ENCODE data around the gene UBALD2.
"Not testable (repeated sequence)": the region's sequence is repeated elsewhere in the genome, so short reads cannot be mapped to it uniquely, and the experiment has no call there.

UBALD2 gene

DNA sequence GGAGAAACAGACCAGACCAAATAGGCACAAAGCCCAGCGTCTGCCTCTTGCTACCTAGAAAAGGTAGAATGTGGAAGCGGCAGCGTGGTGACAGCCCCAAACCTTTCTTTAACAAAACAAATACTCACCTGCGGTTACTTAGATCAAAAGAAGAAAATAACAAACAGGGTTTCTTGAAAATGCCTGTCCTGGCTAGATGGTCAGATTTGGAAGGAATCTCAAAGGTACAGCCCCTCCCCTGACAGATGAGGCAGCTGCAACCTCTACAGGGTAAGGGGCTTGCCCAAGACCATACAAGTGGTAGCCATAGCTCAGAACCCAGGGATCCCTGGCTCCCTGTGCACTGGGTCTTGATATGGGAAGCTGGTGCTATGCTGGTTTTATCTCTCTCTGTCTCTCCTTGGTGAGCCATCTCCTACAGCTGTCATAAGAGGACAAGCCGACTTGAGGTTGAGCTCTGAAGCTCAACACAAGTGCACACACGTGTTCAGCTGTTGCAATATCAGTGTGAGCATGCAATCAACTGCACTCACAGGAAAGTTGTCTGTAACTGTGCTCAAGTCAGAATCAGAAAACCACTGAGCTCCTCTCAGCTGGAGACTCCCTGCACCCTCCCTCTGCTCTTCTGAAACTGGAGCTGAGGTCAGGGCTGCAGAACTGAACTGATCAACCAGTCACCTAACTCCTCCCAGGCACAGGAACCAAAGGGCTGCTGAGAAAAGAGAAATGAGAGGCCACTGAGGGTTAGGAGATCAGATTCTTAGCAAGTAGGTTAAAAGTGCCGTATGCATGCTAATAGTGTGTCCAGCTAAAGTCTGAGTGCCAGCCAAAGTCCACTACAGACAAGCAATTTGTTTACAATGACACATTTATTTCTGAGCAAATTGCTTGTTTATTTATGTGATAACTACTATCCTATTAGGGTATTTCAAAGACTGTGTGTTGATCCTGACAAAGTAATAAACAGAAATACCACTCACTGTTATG lies 18.8 kb upstream of the UBALD2 start:
- no peak for DNase-seq (ENCODE audit: low spot score)

DNA sequence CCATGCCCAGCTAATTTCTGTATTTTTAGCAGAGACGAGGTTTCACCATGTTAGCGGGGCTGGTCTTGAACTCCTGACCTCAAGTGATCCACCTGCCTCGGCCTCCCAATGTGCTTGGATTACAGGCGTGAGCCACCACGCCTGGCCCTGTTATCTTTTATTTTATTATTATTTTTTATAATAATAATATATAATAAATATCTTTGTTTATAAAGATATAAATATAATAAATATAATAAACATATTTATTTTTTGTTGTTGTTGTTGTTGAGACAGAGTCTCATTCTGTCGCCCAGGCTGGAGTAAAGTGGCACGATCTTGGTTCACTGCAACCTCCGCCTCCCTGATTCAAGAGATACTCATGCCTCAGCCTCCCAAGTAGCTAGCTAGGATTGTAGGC lies 17.8 kb upstream of the UBALD2 start:
- DNase-seq (ENCODE audit: low spot score), result no peak

DNA sequence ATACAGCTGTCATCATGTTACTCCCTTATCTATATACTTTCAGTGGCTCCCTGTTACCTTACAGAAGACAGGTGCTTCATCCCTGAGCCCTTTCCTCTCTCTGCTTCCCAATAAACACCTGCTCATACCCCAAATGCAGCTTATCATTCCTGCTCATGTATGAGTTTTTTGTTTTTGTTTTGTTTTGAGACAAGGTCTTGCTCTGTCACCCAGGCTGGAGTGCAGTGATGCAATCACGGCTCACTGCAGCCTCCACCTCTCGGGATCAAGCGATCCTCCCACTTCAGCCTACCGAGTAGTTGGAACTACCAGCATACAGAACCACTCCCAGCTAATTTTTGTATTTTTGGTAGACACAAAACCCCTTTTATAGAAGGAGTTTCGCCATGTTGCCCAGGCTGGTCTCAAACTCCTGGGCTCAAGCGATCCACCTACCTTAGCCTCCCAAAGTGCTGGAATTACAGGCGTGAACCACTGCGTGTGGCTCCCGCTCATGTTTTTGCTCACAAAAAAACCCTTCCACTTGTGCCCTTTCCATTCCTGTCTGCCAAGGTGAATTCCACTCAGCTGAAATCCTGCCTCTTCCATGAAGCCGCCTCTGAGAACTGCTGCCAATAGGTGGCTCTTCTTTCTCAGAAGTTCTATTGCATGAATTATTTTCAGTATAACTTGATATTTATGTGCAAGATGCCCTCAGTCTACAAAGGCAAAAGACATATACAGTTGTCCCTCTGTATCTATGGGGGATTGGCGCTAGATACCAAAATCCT lies 16.9 kb upstream of the UBALD2 start:
- DNase-seq (ENCODE audit: low spot score), result no peak

DNA sequence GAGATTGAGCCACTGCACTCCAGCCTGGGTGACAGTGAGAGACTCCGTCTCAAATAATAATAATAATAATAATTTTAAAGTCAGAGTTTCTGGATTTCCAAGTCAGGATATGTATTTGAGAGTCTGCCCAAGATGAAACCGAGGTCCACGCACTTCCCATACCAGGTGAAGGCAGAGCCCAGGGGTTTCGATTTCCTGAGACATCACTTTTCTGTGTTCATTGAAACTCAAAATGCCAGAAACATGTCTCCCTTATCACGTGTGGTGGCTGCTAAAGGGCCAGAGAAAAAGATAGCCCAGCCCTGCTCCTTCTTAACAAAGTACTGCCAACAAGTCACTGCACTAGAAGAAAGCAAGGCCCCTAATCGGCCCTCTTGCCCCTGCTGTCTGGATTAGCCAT lies 15.0 kb upstream of the UBALD2 start:
- no peak for DNase-seq (ENCODE audit: low spot score)

DNA sequence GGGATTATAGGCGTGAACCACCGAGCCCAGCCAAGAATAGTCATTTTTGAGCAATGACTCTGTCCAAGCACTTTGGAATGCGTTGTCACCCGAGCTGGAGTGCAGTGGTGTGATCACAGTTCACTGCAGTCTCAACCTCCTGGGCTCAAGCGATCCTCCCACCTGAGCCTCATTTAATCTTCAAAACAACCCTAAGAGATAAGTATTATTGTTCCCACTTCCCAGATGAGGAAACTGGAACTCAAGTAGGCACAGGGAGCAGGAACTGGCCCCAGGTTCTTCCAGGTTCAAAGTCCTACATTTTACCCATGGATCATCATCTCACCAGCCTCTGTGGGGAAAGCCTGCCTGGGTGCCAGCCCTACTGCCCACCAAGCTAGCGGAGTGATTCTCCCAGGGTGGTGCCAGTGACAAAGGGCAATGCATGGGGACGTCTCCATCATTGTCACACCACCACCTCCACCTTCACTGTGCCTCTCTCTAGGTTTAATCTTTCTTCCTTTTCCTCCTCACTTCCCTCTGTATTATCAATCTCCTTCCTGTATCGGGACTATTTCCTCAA lies 13.6 kb upstream of the UBALD2 start:
- DNase-seq (ENCODE audit: low spot score), result no peak

DNA sequence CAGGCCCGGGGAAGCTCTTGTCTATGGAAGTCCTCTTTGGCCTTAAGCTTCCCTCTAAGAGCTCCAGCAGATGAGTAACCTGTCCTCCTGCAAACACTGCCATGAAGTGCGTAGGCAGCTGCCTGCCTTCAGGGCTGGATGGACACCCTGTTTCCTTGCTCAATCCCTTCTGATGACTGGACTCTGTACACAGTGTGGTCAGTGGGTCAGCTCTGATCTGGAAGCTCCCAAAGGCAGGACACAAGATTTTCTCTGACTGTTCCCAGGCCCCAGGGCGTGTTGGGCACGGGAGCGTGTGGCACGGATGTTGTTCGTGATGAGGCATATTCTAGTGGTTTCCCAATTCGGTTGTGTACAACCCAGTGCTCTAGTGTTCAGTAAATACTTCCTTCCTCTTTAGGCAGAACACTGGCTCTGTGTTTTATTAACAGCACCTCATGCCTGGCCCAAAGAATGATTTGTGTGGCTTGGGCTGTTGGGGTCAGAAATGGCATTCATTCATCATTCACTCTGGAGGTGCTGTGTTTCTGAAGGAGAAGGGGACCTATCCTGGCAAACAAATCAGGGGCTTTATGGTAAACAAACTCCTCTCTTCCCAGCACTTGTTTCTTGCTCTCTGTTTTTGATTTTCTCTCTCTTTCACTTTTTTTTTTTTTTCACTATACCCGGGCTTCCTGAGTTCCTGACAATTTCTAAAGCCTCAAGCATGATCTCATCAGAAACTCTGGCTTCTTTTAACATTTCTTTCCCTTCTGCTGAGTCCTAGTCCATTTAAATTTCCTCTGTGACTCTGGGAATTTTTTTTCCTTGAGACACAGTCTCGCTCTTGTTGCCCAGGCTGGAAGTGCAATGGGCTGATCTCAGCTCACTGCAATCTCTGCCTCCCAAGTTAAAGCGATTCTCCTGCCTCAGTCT lies 12.9 kb upstream of the UBALD2 start:
- DNase-seq (ENCODE audit: low spot score), result no peak

DNA sequence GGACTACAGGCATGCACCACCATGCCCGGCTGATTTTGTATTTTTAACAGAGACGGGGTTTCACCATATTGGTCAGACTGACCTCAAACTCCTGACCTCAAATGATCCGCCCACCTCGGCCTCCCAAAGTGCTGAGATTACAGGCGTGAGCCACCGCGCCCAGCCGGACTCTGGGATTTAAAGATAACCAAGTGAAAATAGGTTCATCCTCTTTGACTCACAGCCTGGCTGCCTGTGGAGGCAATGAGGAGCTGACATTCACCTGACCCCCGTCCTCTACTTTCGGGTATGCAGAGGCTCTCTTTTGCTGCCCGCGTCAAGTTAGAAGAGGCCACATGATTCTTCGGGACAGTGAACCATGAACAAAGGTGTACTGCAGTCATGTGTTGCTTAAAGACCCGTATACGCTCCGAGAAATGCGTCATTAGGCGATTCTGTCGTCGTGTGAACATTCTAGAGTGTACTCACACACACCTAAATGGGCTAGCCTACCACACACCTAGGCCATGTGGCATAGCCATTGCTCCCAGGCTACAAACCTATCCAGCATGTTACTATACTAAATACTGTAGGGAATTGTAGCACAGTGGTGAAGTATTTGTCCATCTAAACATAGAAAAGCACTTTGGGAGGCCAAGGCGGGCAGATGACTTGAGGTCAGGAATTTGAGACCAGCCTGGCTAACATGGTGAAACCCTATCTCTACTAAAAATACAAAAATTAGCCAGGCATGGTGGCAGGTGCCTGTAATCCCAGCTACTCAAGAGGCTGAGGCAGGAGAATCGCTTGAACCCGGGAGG lies 12.0 kb upstream of the UBALD2 start:
- DNase-seq (ENCODE audit: low spot score), result not testable (repeated sequence)

DNA sequence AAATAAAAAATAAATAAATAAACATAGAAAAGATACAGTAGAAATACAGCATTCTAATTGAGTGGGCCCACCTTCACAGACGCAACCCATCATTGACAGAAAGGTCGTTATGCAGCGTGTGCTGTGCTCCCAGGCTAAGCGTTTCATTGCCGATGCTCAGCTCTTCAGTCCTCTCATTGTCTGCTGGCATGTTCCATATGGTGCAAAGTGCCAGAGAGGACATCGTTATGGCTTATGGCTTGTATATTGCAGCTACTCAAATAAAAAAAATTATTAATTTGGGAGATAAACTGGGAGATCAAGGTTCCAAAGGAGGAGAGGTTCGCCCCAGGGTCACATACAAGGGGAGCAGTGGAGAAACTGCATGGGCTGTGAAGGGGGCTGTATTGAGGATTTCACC lies 11.3 kb upstream of the UBALD2 start:
- DNase-seq (ENCODE audit: low spot score), result no peak

DNA sequence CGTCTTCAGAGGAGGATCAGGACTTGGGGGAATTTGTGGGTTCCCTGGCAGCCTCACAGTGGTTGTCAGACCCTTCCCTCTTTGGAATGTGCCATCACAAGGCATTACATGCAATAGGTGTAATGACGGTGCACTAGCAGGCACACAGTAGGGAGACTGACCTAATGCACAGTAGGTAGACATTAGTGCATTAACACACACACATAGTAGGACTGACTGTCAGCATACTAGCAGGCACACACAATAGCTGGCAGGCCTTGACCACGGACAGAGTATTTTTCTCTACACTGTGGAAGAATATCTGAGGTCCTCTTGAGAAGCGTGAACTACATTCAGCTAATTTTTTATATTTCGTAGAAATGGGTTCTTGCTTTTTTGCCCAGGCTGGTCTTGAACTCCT lies 10.9 kb upstream of the UBALD2 start:
- DNase-seq (ENCODE audit: low spot score), result no peak

DNA sequence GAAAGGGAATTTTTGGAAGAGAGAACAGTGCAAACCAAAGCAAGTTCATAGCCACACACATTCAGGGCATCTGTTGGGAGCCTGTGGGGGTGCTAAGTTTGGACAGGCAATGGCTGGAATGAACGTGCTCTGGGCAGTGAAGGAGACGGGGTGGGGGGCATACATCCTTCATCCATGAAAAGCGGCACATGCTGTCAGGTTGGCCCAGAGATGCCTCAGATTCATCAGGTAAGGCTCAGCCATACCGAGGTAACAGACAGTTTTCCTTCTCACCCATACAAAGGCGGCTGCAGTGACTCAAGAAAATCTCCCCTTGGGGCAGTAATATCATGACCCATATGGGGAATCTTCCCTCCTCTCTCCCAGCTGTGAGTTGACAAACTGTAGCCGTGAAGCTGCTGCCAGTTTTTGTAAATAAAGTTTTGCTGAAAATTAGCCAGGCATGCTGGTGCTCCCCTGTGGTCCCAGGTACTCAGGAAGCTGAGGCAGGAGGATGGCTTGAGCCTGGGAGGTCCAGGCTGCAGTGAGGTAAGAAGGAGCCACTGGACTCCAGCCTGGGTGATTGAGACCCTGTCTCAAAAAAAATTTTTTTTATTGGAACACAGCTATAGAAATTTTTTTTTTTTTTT lies 9.2 kb upstream of the UBALD2 start:
- no peak for DNase-seq (ENCODE audit: low spot score)

DNA sequence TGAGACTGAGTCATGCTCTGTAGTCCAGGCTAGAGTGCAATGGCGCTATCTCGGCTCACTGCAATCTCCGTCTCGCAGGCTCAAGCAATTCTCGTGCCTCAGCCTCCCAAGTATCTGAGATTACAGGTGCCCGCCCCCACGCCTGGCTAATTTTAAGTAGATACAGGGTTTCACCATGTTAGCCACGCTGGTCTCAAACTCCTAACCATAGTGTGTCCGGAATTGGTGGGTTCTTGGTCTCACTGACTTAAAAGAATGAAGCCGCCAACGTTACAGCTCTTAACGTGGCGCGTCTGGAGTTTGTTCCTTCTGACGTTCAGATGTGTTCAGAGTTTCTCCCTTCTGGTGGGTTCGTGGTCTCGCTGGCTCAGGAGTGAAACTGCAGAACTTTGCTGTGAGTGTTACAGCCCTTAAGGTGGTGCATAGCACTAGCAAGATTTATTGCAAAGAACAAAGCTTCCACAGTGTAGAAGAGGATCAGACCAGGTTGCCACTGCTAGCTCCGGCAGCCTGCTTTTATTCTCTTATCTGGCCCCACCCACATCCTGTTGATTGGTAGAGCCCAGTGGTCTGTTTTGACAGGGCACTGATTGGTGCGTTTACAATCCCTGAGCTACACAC lies 8.6 kb upstream of the UBALD2 start:
- DNase-seq (ENCODE audit: low spot score), result not testable (repeated sequence)

DNA sequence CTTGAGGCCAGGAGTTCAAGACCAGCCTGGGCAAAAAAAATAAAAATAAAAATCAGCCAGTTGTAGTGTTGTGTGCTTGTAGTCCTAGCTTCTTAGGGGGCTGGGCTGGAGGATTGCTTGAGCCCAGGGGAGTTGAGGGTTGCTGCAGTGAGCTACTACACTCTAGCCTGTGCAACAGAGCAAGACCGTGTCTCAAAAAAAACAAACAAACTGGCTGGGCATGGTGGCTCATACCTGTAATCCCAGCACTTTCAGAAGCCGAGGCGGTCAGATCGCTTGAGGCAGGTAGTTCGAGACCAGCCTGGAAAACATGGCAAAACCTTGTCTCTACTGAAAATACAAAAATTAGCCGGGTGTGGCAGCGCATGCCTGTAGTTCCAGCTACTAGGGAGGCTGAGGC lies 4.9 kb upstream of the UBALD2 start:
- DNase-seq (ENCODE audit: low spot score), result no peak

DNA sequence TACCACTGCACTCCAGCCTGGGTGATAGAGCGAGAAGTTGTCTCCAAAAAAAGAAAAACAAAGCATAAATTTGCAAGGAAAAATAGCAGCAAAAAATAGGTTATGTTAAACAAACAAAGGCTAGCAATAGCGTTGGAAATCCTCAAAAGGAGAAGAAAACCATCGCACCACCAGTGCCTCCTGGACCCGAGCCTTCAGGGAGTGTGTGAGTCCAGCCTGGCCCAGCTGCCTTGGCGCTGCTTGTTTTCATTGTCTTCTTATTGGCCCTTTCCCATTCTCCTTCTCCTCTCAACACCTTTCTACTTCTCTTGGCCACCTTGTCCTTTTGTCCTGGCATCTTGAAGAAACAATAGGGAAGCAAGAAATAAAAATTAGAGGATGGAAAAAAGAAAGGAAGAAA lies 4.5 kb upstream of the UBALD2 start:
- no peak for DNase-seq (ENCODE audit: low spot score)

DNA sequence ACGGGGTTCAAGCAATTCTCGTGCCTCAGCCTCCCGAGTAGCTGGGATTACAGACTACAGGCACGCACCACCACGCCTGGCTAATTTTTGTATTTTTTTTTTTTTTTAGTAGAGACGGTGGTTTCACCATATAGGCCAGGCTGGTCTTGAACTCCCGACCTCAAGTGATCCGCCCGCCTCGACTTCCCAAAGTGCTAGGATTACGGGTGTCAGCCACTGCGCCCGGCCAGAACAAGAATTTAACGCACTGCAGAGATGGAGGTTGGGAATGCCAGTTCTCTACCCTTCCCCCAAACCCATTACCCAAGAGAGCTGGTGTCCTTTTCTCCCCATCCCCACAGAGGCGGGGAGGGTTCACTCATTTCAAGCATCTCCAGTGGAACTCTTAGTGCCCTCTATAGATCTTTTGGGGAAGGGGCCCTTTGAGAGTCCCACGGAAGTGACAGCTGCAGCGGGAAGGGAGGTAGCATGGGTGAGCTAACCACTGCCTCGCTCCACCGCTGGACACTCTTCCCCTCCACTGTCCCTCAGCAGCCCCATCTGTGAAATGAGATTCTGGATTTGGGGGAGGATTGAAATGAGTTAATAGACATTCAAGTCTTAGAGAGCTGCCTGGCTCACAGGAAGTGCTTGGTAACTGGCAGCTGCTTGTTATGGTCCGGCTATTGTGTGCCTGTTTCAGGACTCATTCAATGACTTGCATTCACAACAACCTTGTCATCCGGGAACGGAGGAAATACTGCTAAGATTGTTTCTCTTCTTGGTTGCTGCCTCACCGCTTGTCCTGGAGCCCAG lies 3.5 kb upstream of the UBALD2 start:
- no peak for DNase-seq (ENCODE audit: low spot score)

DNA sequence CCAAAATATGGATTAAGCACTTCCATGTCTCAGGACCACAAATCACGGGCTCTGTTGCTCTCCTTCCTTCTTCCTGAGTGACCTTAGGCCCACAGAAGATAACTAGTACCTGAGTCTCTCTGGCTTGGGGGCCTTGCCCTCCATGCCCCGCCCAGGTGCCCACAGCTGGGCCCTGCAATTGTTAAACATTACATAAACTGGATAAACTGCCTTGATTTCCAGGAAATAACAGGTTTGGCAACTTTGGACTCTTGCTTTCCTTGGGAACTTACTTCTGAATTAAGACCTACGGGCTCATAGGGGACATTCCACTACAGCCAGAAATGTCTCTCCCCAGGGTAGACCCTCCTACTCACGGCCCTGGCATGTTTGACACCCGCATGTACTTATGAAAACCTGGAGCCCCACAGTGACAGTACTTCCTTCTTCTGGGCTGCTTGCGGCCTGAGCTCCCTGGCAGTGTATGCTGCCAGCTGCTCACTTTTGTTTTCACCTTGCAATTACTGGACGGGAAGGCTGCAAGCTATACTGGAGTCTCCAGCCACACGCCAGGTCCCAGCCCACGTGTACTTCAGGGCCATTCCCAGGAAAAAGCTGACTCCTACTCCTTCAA lies 2.3 kb upstream of the UBALD2 start:
- DNase-seq (ENCODE audit: low spot score), result no peak

DNA sequence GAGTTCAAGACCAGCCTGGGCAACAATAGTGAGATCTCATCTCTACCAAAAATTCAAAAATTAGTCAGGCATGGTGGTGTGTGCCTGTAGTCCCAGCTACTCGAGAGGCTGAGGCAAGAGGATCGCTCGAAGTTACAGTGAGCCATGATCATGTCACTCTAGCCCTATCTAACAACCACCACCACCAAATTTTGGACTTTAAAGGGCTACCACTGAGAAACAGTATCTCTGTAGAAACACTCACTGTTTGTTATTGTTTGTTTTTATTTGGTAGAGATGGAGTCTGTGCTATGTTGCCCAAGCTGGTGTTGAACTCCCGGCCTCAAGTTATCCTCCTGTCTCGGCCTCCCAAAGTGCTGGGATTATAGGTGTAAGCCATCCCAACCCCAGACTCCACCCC lies 1.3 kb upstream of the UBALD2 start:
- no peak for DNase-seq (ENCODE audit: low spot score)

DNA sequence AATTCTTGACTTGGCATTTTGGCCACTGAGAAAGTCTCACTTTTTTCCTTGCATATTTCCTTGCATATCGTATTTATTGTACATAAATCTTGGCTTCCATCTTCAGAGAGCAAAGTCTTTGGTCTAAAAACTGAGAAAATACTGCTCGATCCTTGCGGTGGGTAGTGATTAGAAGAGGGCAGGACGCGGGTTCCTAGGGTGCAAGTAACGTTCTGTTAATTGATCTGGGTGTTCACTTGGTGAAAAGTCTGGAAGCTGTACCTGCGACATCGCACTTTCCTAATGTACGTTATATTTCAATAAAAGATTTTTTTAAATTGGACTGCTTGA lies 758 bp upstream of the UBALD2 start:
- no peak for DNase-seq (ENCODE audit: low spot score)

DNA sequence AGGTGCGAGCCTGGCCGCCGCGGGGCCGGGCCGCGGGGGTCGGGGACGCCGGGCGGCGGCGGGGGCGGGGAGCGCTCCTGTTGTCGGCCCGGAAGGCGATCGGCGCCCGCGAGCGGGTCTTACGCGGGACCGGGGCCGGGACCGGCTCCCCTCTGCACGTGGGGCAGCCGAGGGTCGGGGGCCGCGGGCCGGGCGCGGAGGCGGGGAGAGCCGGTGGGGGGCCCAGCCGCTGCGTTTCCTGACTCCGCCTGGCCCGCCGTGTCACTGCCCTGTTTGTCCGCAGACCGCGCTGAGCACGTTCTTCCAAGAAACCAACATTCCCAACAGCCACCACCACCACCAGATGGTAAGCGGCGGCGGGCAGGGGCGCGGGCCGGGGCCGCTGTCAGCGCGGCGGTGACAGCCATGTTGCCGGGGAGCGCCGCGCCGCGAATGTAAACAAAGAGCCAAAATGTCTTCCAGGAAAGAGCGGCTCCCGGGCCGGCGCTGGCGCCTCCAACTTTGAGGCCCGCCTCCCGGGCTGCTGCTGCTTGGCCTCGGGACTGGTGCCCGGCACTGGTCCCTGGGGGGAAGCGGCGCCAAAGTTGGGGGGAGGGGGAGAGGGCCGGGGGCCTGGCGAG lies 586 bp downstream of the UBALD2 start:
- DNase-seq (ENCODE audit: low spot score), result no peak

Measured in cerebellar cortex (tissue), 1 donor.